Fibroblast of skin of back (primary cell): Measurements from ENCODE around the gene C16orf78. TPM values are rescaled to one million over a fixed set of nuclear protein-coding genes. Genes with fewer than 3 reads are reported as not detected.

Experiments used
- DNase-seq: peaks from one replicate; pipeline ENCODE4 v3.0.0-alpha.2; 2013
- polyA plus RNA-seq, 2 experiments: library from polyadenylated mRNA; unstranded; fragments of 120-200 nt; gene quantifications; one replicate each; pipeline ENCODE4 v1.2.1, GENCODE V29; 2013; ENCODE audit not compliant: insufficient read length in 2 of 2

The C16orf78 gene
- polyA plus RNA-seq (2013, experiment 1 of 2; ENCODE audit: insufficient read length) = not detected
- not detected for polyA plus RNA-seq (2013, experiment 2 of 2; ENCODE audit: insufficient read length)

GRCh38 chr16:49373504-49373903 is at the start of gene C16orf78:
Gene C16orf78, plus strand, starts transcription at chr16:49373804. Its CDS starts 136 bp downstream, at chr16:49373940.
- no peak for DNase-seq

DNA sequence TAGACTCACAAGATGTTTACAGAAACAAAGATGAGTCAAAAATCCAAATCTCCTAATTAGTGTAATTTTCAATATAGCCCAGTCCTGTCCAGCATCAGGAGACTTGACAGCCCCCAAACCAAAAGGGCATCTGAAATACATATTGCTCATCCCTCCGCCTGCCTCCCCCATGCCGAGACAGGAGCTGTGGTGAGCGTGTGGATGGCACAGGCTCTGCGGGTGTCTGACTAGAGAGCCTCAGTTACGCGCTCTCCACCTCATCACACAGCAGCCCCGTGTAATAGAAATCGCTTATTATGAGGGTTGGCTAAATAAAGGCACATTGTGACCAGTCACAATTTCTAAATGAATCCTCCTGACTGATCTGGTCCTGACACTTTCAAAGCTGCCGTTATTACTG is 48.9 kb upstream of the C16orf78 start:
- no peak for DNase-seq

DNA sequence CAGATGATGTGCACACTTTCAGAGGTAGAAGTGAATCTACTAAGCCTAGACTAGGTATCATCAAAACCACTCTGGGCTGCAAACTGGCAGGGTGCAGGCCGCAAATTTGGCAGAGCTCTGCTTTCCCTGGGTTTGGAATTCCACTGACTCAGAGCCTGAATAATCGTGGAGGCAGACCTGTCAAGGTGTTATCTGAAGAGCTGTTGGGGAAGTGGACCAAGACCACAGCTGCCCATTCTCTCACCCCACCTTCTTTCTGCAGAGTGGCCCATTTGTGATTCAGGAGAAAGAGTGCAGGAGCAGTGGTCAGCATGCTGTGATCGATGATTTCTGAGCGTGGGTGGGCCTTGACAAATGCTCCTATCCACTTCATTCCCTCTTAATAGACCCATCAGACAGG is 46.1 kb upstream of the C16orf78 start:
- DNase-seq = no peak

DNA sequence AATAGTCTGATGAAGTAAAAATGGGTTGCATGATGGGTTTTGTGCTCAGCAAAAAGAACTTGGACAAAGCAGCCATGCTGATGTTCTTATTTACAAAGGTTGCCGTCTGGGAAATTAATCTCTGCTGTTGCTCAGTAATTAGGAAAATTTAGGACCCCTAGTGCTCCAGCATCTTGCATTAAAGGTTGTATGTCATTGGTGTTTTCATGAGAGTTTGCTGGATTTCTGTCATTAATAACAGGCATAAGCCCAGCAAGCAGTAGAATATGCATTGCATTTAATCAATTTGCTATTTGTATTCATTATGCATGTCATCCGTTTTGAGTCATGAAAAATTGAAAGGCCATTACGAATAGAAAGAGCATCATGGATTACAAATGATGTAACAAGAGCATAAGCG is 45.3 kb upstream of the C16orf78 start:
- no peak for DNase-seq

- no peak for DNase-seq
Observed at GRCh38 chr16:49330562-49331201, 42.9 kb upstream of the C16orf78 start.

GRCh38 chr16:49332589-49333258 is 40.9 kb upstream of the C16orf78 start:
- DNase-seq = no peak

GRCh38 chr16:49333259-49333597 is 40.4 kb upstream of the C16orf78 start:
- no peak for DNase-seq

GRCh38 chr16:49335828-49336227 is 37.8 kb upstream of the C16orf78 start:
- DNase-seq = no peak

DNA sequence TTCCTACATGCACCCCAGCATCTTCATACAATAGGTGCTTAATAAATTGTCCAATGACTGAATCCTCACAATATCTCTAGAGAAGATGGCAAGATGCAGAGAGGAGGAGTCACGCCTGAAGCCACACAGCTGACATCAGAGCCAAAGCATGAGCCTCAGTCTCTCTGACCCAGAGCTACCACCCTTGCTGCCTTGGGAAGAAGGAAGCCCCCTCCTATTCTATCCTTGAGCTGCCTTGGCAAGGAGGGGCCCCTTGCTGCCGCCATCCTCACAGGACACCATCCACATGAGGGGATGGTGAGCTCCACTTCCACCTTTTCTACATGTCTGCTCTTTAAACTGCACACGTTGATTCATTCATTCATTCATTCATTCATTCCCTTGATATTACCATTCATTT is 37.0 kb upstream of the C16orf78 start:
- no peak for DNase-seq

DNA sequence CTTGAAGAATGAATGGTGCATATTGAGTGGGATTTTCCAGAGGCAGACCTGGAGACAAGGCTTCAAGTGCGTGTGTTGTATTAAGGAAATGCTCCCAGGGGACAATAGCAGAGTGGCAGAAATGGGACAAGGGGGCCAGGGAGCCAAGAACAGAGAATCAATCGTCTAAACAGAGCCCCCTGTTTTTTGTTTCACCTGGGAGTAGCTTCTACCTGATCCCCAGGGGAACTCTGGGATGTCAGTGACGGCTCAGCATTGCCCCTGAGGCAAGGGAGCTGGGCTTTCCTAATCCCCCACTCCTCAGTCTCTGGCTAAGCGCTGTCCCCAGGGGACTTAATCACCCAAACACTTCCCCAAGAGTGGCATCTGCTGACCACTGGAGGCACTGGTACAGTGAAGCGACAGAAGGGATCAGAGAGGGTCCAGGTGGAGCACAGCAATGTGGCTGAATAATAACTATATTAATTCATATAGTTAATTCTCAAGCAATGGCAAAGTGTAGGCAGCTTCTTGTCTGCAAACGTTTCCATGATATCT is 35.7 kb upstream of the C16orf78 start:
- no peak for DNase-seq

DNA sequence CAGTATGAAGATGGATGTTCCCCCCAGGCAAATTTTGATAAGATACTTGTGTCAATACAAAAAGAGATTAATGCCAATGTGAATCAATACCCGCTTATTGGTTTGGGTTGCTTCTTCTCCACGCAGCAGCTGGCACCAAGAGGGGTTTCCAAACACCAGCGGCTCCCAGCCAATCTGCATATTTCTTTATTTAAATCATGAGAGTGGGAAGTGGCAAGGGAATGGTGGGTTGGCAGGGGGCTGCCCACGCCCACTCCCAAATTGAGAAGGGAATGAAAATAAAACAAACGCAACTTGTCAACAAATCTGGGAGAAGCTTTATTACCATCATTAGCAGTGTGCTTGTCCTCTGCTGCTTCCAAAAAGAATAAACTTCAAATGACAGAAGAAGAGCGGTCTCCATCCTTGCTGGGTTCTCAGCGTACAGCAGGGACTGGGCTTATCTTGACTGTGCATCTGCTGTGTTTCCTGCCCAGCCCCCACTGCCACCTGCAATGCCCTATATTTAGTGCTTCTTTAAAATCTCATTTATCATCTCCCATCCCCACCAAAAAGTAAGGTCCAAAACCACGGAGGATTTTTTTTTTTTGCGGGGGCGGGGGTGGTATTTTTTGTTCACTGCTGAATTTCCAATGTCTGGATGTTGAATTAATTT is 34.9 kb upstream of the C16orf78 start:
- no peak for DNase-seq

- DNase-seq = no peak
Observed at GRCh38 chr16:49340466-49340865, 33.1 kb upstream of the C16orf78 start.

- no peak for DNase-seq
Observed at GRCh38 chr16:49341706-49342105, 31.9 kb upstream of the C16orf78 start.

DNA sequence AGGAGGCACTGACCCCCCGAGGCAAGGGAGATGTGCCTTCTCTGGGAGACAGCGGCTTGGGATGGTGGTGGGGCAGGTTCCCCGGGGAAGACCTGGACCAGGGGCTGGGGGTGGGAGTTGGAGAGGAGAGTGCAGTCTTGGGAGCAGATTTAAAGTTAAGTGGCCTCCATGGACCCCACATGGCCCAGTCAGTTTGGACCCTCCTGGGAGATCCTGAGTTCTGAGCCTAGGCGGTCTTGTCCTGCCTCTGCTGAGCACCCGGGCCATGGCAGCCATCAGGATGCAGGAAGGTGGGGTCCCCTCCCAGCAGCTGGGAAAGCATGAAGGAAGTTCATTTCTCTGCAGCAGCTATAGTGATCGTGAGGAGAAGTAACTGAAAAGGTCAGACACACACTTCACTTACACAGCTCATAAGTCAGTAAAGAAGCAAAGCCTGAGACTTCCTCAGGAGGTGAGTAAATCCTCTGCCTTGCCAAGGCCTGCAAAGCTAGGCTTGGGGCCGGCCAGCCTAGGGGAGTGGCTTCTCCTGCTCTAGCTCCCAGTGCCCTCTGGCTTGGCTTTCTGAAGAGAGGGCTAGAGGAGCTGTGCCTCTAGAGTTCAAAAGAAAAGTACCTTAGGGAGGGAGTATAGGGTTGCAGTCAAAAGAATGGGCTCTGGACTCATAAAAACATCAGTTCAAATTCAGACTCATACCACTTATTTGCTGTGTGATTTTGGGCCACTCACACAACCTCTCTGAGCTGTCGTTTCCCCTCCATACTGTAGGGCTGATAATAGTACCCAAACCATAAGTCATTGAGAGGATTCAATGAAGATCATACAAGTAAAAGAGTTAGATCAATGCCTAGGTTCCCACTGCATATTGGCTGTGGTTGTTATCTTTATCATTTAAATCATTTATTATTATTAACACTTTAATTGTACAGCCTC is 31.0 kb upstream of the C16orf78 start:
- DNase-seq = no peak

DNA sequence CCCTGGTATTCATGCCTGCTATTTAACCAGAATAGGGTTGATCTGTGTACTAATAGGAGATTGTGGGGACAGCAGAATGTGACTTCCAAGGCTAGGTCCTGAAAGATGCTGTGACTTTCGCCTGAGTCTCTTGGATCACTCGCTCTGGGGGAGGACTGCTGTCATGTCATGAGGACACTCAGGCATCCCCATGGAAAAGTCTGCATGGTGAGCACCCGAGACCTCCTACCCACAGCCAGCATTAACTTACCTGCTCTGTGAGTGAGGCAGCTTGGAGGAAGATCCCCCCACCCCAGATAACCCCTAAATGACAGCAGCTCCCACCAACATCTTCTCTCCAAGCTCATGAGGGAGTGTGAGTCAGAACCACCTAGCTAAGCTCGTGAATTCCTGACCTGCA is 30.3 kb upstream of the C16orf78 start:
- no peak for DNase-seq

DNA sequence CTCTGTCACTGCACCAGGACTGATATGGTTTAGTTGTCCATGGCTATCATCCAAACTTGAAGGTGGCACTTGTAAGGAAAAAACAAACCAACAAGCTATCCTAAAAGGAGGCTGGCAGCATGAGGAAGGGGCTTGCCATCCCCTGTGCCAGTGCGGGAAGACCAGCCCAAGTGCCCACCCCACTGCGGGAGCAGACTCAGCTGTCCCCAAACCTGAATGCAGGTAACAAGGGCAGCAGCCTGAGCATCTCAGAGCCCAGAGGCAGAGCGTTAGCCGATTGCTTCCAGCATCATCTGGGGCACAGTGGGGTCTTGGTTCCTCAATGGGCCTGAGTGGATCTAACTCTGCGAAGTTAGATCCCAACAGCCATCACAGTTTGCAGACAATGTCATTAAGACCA is 29.2 kb upstream of the C16orf78 start:
- no peak for DNase-seq

DNA sequence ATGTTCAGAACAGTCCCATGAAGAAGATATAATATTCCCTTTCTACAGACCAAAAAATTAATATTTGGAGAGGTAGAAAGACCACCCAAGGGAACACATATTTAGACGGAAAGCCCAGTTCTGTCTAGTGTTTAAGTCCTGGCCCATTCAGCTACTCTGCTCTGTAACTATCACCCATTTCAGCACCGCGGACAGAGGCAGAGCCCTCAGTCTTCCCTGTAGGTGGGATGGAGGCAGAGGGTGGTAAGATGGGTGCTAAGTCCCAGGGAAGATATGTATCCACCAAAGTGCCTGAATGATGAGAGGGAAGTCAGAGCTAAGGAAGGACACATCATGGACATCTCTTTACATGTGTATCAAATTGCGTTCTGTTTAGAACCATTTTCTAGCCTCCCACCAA is 27.8 kb upstream of the C16orf78 start:
- peak; percentile 9 for DNase-seq

DNA sequence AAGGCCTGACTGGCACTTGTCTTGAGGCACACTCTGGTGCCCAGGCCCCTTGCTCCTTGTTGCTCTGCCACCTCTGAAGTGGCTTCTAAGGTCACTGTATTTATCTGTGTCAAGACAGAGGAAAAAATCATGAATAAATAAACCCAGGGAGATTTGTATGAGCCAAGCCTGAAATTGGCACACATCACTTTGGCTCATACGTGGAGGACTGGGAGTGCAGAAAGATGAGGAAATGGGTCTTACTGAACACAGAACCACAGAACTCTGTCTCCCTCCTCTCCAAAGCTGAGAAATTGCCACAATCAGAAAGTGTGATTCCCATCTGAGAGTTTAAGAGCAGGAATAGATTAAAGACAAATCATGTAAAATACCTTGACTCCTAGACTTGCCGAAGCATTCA is 27.1 kb upstream of the C16orf78 start:
- no peak for DNase-seq

- DNase-seq = no peak
Observed at GRCh38 chr16:49347476-49347875, 26.1 kb upstream of the C16orf78 start.

DNA sequence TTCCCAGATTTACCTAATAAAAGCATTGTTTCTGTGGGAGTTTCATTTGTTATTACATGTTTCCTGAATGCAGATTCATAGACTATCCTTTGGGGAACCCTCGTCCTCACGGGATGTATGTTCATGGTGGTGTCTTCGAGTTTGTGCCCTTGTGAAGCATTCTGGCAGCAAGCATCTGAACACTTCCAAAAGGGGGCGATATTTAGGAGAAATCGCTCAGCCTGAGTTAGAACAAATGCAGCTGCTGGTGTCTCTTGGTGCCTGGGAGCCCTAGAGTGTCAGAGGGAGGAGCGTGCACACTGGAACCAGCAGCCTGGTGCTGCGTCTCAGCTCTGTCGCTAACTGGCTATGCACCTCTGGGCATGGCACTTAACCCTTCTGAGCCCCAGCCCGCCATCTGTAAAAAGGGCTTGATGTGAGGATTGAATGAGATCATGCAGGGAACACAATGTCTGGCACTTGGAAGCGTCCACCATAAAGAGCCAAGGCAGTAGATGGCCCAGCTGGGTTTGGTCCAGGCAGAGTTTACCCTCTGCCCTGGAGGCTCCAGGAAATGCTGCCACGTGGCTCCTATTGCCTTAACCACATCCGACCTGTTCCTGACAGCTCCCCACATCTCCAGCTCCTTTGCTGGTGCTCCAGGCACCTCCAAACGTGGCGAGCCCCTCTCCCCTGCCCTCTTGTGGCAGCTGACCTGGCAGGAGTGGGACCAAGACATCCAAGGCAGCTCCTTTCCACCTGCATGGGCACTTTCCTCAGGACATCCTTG is 25.0 kb upstream of the C16orf78 start:
- DNase-seq = no peak

- DNase-seq = no peak
Observed at GRCh38 chr16:49349446-49350168, 24.0 kb upstream of the C16orf78 start.
